Subcutaneous adipose tissue (tissue), 4 donors: Measurements from ENCODE around the gene SYNDIG1. TPM values are rescaled to one million over a fixed set of nuclear protein-coding genes. Genes with fewer than 3 reads are reported as not detected.

Experiments
- CTCF ChIP-seq: fragments of 450-650 bp; IDR thresholded peaks from one replicate; pipeline ENCODE4 v1.5.1; 2016; ENCODE audit warnings: low read depth, mild to moderate bottlenecking, control low read depth, antibody characterized with exemption, moderate library complexity
- total RNA-seq, 4 donors: library from RNA; depleted of rRNA; stranded (reverse); fragments of >200 nt; gene quantifications; one replicate each; pipeline ENCODE4 v1.1.0, GENCODE V29; 2016

The SYNDIG1 gene
- total RNA-seq, 4 donors from 2014 or later: 0.17 to 1.5 TPM; not detected in 2

GRCh38 chr20:24662752-24663365, 193.4 kb downstream of the SYNDIG1 start:
- no peak for TF ChIP-seq CTCF

GRCh38 chr20:24663496-24663895, 194.1 kb downstream of the SYNDIG1 start:
- TF ChIP-seq CTCF: no peak

- TF ChIP-seq CTCF: no peak
These were observed 195.0 kb downstream of the SYNDIG1 start for GRCh38 chr20:24664266-24664986.

- TF ChIP-seq CTCF: no peak
These were observed 195.8 kb downstream of the SYNDIG1 start for GRCh38 chr20:24665196-24665595.

- TF ChIP-seq CTCF: no peak
These were observed 196.3 kb downstream of the SYNDIG1 start for GRCh38 chr20:24665741-24666191.

GRCh38 chr20:24667689-24668383, 198.4 kb downstream of the SYNDIG1 start:
- TF ChIP-seq CTCF: no peak

GRCh38 chr20:24668384-24668702, 198.9 kb downstream of the SYNDIG1 start:
- no peak for TF ChIP-seq CTCF
